RWPE2 (cell line): ENCODE data around the gene PPP2R2B.

Source experiments
- ATAC-seq: fragments of 200-7000 bp; cut with Tn5 transposase; 3 replicates; pipeline ENCODE4 v1.9.1; 2021; ENCODE audit warnings: low read depth
- DNase-seq: peaks from one replicate; pipeline ENCODE4 v3.0.0-alpha.2; 2020; ENCODE audit warnings: low spot score
- H3K27ac ChIP-seq: fragments of 450-650 bp; 2 replicates; pipeline ENCODE4 v1.5.1; 2017; ENCODE audit warnings: mild to moderate bottlenecking; ENCODE audit not compliant: poor library complexity, severe bottlenecking
- H3K27me3 ChIP-seq: fragments of 250-450 bp; sonication (Bioruptor Pico); 2 replicates; pipeline ENCODE4 v1.5.1; 2021; ENCODE audit warnings: mild to moderate bottlenecking, moderate library complexity; ENCODE audit not compliant: insufficient read depth, poor library complexity, severe bottlenecking
- H3K36me3 ChIP-seq: fragments of 250-450 bp; sonication (Bioruptor Pico); 2 replicates; pipeline ENCODE4 v1.5.1; 2020; ENCODE audit warnings: low read depth, mild to moderate bottlenecking, moderate library complexity
- H3K4me1 ChIP-seq: fragments of 250-450 bp; sonication (Bioruptor Pico); 2 replicates; pipeline ENCODE4 v1.5.1; 2021; ENCODE audit warnings: mild to moderate bottlenecking, moderate library complexity; ENCODE audit not compliant: insufficient read depth, poor library complexity, severe bottlenecking
- H3K4me3 ChIP-seq: fragments of 250-450 bp; sonication (Bioruptor Pico); 2 replicates; pipeline ENCODE4 v1.5.1; 2021; ENCODE audit warnings: mild to moderate bottlenecking, moderate library complexity; ENCODE audit not compliant: severe bottlenecking
- H3K9me3 ChIP-seq: fragments of 250-450 bp; sonication (Bioruptor Pico); 2 replicates; pipeline ENCODE4 v1.5.1; 2021; ENCODE audit warnings: mild to moderate bottlenecking, moderate library complexity; ENCODE audit not compliant: severe bottlenecking
- CTCF ChIP-seq: fragments of 450-650 bp; IDR thresholded peaks from one replicate; pipeline ENCODE4 v1.5.1; 2017; ENCODE audit warnings: mild to moderate bottlenecking, moderate library complexity; ENCODE audit not compliant: poor library complexity, severe bottlenecking

PPP2R2B gene

GRCh38 chr5:146791471-146791870, 87.1 kb downstream of the PPP2R2B start:
- no peaks in the 10 kb centered on the region for H3K9me3 ChIP-seq
- no peak for DNase-seq
- no peak for TF ChIP-seq CTCF
- no peaks in the 10 kb centered on the region for H3K36me3 ChIP-seq
- no peaks in the 10 kb centered on the region for H3K4me1 ChIP-seq
- no peak overlapping the region for H3K4me3 ChIP-seq
- no peak for ATAC-seq
- H3K27me3 ChIP-seq, result no peaks in the 10 kb centered on the region
- no peak overlapping the region for H3K27ac ChIP-seq

- Histone ChIP-seq H3K4me3 (no peak overlapping the region), H3K27me3 (no peaks in the 10 kb centered on the region), H3K36me3 (no peaks in the 10 kb centered on the region), H3K9me3 (no peaks in the 10 kb centered on the region), H3K4me1 (no peaks in the 10 kb centered on the region), H3K27ac (no peak overlapping the region)
- no peak for DNase-seq
- no peak for ATAC-seq
- TF ChIP-seq CTCF, result no peak
Observed at GRCh38 chr5:146789712-146790653, 88.6 kb downstream of the PPP2R2B start.

- Histone ChIP-seq H3K4me3 (no peak overlapping the region), H3K27me3 (no peaks in the 10 kb centered on the region), H3K36me3 (no peaks in the 10 kb centered on the region), H3K9me3 (no peaks in the 10 kb centered on the region), H3K4me1 (no peaks in the 10 kb centered on the region), H3K27ac (no peak overlapping the region)
- no peak for TF ChIP-seq CTCF
- DNase-seq (no peak), ATAC-seq (no peak)
Observed at GRCh38 chr5:146788898-146789297, 89.7 kb downstream of the PPP2R2B start.

GRCh38 chr5:146785065-146785464, 93.5 kb downstream of the PPP2R2B start:
- H3K36me3 ChIP-seq, result no peaks in the 10 kb centered on the region
- DNase-seq (no peak), ATAC-seq (no peak)
- no peak for TF ChIP-seq CTCF
- no peaks in the 10 kb centered on the region for H3K4me1 ChIP-seq
- no peaks in the 10 kb centered on the region for H3K27me3 ChIP-seq
- H3K27ac ChIP-seq, result no peak overlapping the region
- H3K9me3 ChIP-seq, result no peaks in the 10 kb centered on the region
- H3K4me3 ChIP-seq, result no peak overlapping the region

GRCh38 chr5:146781157-146781556, 97.4 kb downstream of the PPP2R2B start:
- Histone ChIP-seq H3K4me3 (no peak overlapping the region), H3K9me3 (no peaks in the 10 kb centered on the region), H3K4me1 (no peaks in the 10 kb centered on the region), H3K36me3 (no peaks in the 10 kb centered on the region), H3K27ac (no peak overlapping the region), H3K27me3 (no peaks in the 10 kb centered on the region)
- DNase-seq, result no peak
- no peak for ATAC-seq
- no peak for TF ChIP-seq CTCF
